GM21423 (cell line): ENCODE measurements around the gene FAM8A1.
"Not testable (repeated sequence)": the region's sequence is repeated elsewhere in the genome, so short reads cannot be mapped to it uniquely, and the experiment has no call there.

Experiments
- ATAC-seq: cut with Tn5 transposase; IDR thresholded peaks from one replicate; pipeline ENCODE4 v1.9.1; 2021; ENCODE audit warnings: mild to moderate bottlenecking, moderate library complexity; ENCODE audit not compliant: unreplicated experiment

The FAM8A1 gene

GRCh38 chr6:17599877-17600526 lies at the start of gene FAM8A1:
Gene FAM8A1, plus strand, starts transcription at chr6:17600302. Its CDS starts 108 bp downstream, at chr6:17600410.
- peak; percentile 89 for ATAC-seq

- ATAC-seq = no peak
Measured at GRCh38 chr6:17551383-17551958, 48.6 kb upstream of the FAM8A1 start.

GRCh38 chr6:17552861-17553260 lies 47.2 kb upstream of the FAM8A1 start:
- ATAC-seq = no peak

GRCh38 chr6:17556014-17556413 lies 44.1 kb upstream of the FAM8A1 start:
- ATAC-seq = no peak

- no peak for ATAC-seq
Measured at GRCh38 chr6:17562636-17563035, 37.5 kb upstream of the FAM8A1 start.

GRCh38 chr6:17565399-17565798 lies 34.7 kb upstream of the FAM8A1 start:
- no peak for ATAC-seq

- ATAC-seq = no peak
Measured at GRCh38 chr6:17574866-17575560, 25.1 kb upstream of the FAM8A1 start.

GRCh38 chr6:17577059-17577458 lies 23.0 kb upstream of the FAM8A1 start:
- no peak for ATAC-seq

GRCh38 chr6:17580518-17581048 lies 19.5 kb upstream of the FAM8A1 start:
- ATAC-seq = no peak

- not testable (repeated sequence) for ATAC-seq
Measured at GRCh38 chr6:17581282-17581681, 18.8 kb upstream of the FAM8A1 start.

GRCh38 chr6:17583811-17584210 lies 16.3 kb upstream of the FAM8A1 start:
- no peak for ATAC-seq

- no peak for ATAC-seq
Measured at GRCh38 chr6:17584241-17584803, 15.8 kb upstream of the FAM8A1 start.

GRCh38 chr6:17585766-17586490 lies 14.2 kb upstream of the FAM8A1 start:
- no peak for ATAC-seq

GRCh38 chr6:17586623-17587022 lies 13.5 kb upstream of the FAM8A1 start:
- not testable (repeated sequence) for ATAC-seq

- no peak for ATAC-seq
Measured at GRCh38 chr6:17588011-17588410, 12.1 kb upstream of the FAM8A1 start.

GRCh38 chr6:17589406-17590096 lies 10.6 kb upstream of the FAM8A1 start:
- peak; percentile 56 for ATAC-seq

GRCh38 chr6:17591287-17591686 lies 8.8 kb upstream of the FAM8A1 start:
- ATAC-seq = no peak

GRCh38 chr6:17593246-17593645 lies 6.9 kb upstream of the FAM8A1 start:
- no peak for ATAC-seq

GRCh38 chr6:17596085-17596484 lies 4.0 kb upstream of the FAM8A1 start:
- no peak for ATAC-seq
